ENCODE data around the gene PABPC3.

Gene PABPC3

GRCh38 chr13:25112695-25113255 lies 16.8 kb downstream of the PABPC3 start:
- DNase-seq = no peak

GRCh38 chr13:25114220-25114619 lies 18.3 kb downstream of the PABPC3 start:
- peak; percentile 27 for DNase-seq

- no peak for DNase-seq
Measured at GRCh38 chr13:25116044-25116443, 20.1 kb downstream of the PABPC3 start.

GRCh38 chr13:25117312-25117711 lies 21.4 kb downstream of the PABPC3 start:
- no peak for DNase-seq

GRCh38 chr13:25118378-25118905 lies 22.5 kb downstream of the PABPC3 start:
- DNase-seq = no peak

- no peak for DNase-seq
Measured at GRCh38 chr13:25130944-25131343, 35.0 kb downstream of the PABPC3 start.

GRCh38 chr13:25131881-25132420 lies 36.0 kb downstream of the PABPC3 start:
- no peak for DNase-seq

GRCh38 chr13:25132751-25133390 lies 36.9 kb downstream of the PABPC3 start:
- DNase-seq = no peak

GRCh38 chr13:25135896-25136295 lies 40.0 kb downstream of the PABPC3 start:
- DNase-seq = no peak

GRCh38 chr13:25136880-25137787 lies 41.2 kb downstream of the PABPC3 start:
- no peak for DNase-seq

- DNase-seq = no peak
Measured at GRCh38 chr13:25137788-25138115, 41.8 kb downstream of the PABPC3 start.

GRCh38 chr13:25141042-25141441 lies 45.1 kb downstream of the PABPC3 start:
- DNase-seq = no peak

GRCh38 chr13:25143706-25144105 lies 47.8 kb downstream of the PABPC3 start:
- DNase-seq = no peak

GRCh38 chr13:25147638-25148401 lies 51.9 kb downstream of the PABPC3 start:
- no peak for DNase-seq

- DNase-seq = no peak
Measured at GRCh38 chr13:25148402-25148771, 52.5 kb downstream of the PABPC3 start.

Measured in activated CD4-positive, alpha-beta T cell treated with anti-CD3 and anti-CD28 coated beads for 1 hour (primary cell).